GM12872 (cell line): ENCODE data around the gene SLC39A2.

Experiments used
- TF ChIP-seq, protein P1 (sequence below): IDR thresholded peaks from 3 replicates; pipeline ENCODE4 v1.5.1; 2011; ENCODE audit warnings: low read depth, mild to moderate bottlenecking, low read length, moderate library complexity; ENCODE audit not compliant: insufficient read depth

Gene SLC39A2

GRCh38 chr14:21032326-21033132 is 33.4 kb downstream of the SLC39A2 start:
- TF ChIP-seq, protein P1, sequence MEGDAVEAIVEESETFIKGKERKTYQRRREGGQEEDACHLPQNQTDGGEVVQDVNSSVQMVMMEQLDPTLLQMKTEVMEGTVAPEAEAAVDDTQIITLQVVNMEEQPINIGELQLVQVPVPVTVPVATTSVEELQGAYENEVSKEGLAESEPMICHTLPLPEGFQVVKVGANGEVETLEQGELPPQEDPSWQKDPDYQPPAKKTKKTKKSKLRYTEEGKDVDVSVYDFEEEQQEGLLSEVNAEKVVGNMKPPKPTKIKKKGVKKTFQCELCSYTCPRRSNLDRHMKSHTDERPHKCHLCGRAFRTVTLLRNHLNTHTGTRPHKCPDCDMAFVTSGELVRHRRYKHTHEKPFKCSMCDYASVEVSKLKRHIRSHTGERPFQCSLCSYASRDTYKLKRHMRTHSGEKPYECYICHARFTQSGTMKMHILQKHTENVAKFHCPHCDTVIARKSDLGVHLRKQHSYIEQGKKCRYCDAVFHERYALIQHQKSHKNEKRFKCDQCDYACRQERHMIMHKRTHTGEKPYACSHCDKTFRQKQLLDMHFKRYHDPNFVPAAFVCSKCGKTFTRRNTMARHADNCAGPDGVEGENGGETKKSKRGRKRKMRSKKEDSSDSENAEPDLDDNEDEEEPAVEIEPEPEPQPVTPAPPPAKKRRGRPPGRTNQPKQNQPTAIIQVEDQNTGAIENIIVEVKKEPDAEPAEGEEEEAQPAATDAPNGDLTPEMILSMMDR = no peak

DNA sequence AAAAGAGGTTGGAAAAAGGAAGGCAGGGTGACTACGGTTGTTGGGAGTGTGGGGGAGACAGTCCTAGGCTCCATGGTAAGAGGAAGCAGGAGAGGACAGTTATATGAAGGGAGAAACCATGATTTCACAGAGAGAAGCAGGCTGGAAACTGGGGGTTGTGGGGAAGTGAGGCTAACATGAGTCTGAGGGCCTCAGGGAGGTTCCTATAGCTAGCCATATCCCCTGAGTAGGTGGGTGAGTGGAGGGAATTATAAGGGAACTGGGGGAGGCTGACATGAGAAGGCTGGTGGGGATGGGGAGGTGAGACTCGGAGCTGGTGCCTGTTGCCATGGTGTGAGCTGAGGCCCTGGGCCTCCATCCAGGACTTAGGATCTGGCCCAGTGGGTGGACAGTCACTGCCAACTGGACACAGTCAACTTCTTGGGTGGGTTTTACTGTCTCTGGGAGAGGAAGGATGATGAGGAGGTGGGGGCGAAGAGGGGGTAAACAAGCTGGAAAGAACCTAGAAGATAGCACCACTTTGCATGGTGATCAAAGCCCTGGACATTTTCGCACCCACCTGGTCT is 34.1 kb downstream of the SLC39A2 start:
- TF ChIP-seq, protein P1 = no peak

- TF ChIP-seq, protein P1 = no peak
Measured at GRCh38 chr14:21034707-21035106, 35.6 kb downstream of the SLC39A2 start, which contains the start of gene RNASE13. Gene RNASE13, minus strand, starts transcription at chr14:21034807. Its CDS starts 519 bp downstream, at chr14:21034288.

GRCh38 chr14:21036751-21037150 is 37.7 kb downstream of the SLC39A2 start:
- TF ChIP-seq, protein P1 = no peak

DNA sequence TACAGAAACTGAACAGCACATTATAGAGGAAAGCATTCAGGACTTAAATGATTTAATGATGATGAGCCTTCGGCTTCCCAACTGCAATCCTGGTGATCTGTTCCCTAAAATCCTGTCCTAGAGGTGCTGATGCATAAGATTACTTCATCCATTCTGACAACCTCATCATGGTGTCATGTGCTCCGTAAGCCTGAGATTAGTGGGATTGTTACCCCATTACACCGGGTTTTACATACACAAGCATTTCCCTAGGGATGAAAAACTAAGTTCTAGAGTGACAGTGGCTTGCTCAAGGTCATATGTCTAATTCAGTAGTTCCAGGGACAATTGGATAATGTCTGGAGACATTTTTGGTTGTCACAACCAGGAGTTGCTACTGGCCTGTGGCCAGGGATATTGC is 38.1 kb downstream of the SLC39A2 start:
- TF ChIP-seq, protein P1 = no peak

DNA sequence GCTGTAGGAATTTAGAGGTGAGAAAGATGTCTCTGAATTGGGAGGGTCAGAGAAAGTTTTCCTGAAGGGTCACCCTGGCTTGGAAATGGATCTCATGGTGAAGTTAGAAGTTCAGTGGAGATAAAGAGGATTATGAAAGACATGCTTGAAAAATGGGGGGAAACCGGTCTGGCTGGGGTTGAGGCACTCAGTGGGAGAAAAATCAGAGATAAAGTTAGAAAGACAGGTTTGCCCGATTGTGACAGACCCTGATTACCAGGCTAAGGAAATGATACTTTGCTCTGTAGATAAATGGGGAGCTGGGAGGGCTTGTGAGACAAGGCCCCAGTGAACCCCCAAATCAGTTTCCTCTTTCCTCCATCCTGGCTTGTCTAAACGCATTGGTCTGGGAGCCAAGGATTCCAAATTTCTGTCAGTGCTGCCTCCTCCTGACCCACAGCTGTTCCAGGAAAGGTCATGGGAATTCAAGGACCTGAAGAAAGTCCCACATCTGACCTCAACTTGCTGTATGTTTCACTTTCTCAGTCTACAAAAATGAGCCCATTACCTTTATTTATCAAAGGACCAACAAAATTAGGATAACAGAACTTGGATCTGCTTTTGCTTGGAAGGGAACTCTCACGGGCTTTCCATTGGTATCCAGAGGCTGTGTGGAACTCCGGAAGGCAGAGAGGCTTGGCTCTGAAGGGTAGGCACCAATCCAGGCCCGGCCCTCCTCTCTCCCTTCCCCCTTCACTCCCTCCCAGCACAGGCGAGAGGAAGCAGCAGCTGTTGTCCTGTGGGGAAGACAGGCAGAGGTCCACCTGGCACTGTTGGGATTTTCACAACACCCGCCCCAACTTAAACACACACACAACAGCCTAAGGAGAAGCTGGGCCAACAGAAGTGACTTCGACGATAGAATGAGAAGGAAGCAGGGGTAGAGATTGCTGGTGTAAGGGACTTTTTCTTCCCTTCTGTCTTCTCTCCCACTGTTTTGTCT is 39.6 kb downstream of the SLC39A2 start:
- TF ChIP-seq, protein P1 = no peak
